ENCODE results near the gene ALKBH1. TPM values are rescaled to one million over a fixed set of nuclear protein-coding genes. Genes with fewer than 3 reads are reported as not detected.

ALKBH1 gene
- total and polyA plus RNA-seq, 3 experiments from 2014 or later, result 8.8 to 19.4 (median 18.6) TPM

DNA sequence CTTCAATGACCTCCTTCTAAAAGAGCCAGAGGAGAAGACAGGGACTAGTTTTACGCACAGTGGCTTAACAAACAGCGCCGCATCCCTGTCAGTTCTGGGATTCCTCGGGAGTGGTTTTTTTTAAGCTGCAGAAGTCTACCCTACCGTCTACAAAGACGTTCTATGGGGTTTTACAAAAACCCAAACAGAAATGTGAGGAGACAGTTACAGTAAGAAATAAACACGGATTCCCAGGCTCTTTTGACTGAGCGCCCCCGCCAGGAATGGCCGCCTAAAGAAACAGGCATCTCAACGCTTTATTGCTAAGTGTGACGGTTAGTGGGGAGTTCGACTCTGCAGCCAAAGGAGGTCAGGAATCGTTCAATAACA lies 484 bp downstream of the ALKBH1 start:
- Mint-ChIP-seq H3K27me3 (no peaks in the 10 kb centered on the region), H3K4me1 (peaks cover 44 to 48% (median 47%) of the 10 kb centered on the region in 3 donors), H3K4me3 (peak overlapping the region; percentile 84 to 99 (median 93)), H3K9me3 (no peaks in the 10 kb centered on the region), H3K27ac (peak overlapping the region; percentile 56 to 99 (median 95)), H3K36me3 (peaks cover 0 to 55% (median 3%) of the 10 kb centered on the region in 3 donors)
- H3K9me3 ChIP-seq (ENCODE audit: low read length), result no peaks in the 10 kb centered on the region
- H3K27ac ChIP-seq (ENCODE audit: low read depth, low read length), result peak overlapping the region; percentile 81
- peak overlapping the region; percentile 97 for H3K4me3 ChIP-seq (ENCODE audit: low read length)
- H3K27me3 ChIP-seq (ENCODE audit: insufficient read depth, low read length, poor library complexity, severe bottlenecking), result no peaks in the 10 kb centered on the region
- H3K36me3 ChIP-seq (ENCODE audit: insufficient read depth, low read length), result peaks cover 24% of the 10 kb centered on the region
- POLR2A ChIA-PET, result interaction anchor here (1.7 kb wide), 1 partner anchor 53 kb away, joined by 4 read pairs; no protein-coding TSS in a partner anchor
- peak in 3 of 5 donors; percentile 2 to 47 (median 3) for DNase-seq
- CTCF ChIA-PET, result no interaction called here
- H3K4me1 ChIP-seq (ENCODE audit: insufficient read depth, low read length), result peaks cover 29% of the 10 kb centered on the region

DNA sequence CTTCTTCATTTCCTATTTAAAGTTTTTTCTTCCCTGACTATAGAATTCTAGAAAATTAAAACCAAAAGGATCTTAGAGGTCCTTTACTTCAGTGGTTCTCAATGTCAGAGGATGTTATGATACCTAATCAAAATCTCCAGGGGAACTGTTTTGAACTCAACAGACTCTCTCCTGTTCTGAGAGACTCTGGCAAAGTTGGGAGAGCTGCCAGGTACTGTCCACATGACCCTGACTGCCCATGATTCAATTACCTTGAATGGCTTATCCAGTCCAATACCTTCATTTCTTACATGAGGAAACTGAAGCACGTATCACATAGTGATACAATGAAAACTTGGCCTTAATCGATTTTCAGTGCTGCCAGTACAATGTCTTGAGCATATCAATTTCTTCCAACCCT lies 16.6 kb downstream of the ALKBH1 start:
- DNase-seq, result no peak
- Histone ChIP-seq H3K9me3 (ENCODE audit: low read length) (no peaks in the 10 kb centered on the region), H3K4me1 (ENCODE audit: insufficient read depth, low read length) (no peaks in the 10 kb centered on the region), H3K27ac (ENCODE audit: low read depth, low read length) (no peak overlapping the region), H3K4me3 (ENCODE audit: low read length) (no peak overlapping the region), H3K27me3 (ENCODE audit: insufficient read depth, low read length, poor library complexity, severe bottlenecking) (no peaks in the 10 kb centered on the region), H3K36me3 (ENCODE audit: insufficient read depth, low read length) (peaks cover 26% of the 10 kb centered on the region)
- Mint-ChIP-seq H3K9me3 (no peaks in the 10 kb centered on the region), H3K4me3 (no peak overlapping the region), H3K27ac (no peak overlapping the region), H3K36me3 (peaks cover 10 to 80% (median 35%) of the 10 kb centered on the region in 3 donors), H3K4me1 (peaks cover 0 to 6% (median 2%) of the 10 kb centered on the region in 3 donors), H3K27me3 (no peaks in the 10 kb centered on the region)
- ChIA-PET CTCF (interaction anchor here (1.2 kb wide), 1 partner anchor 121 kb away, joined by 3 read pairs; no protein-coding TSS in a partner anchor), POLR2A (no interaction called here)

DNA sequence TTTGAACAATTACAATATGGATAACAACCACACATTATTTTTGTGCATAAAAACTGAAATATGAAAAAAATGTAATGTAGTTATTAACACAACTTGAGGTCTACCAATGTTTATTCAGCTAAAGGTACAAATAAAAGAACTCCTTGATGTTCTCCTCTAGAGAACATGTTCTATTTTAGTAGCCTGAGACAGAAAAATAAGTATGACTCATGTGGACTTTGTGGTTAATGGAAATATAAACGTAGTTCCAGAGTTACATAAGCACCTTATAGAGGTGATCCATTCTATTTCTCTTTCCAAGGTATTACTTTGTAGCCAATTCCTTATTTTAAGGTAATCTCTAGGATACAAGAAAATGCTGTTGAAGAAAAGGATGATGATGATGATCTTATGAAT lies 25.7 kb downstream of the ALKBH1 start:
- POLR2A ChIA-PET, result no interaction called here
- Mint-ChIP-seq H3K9me3 (no peaks in the 10 kb centered on the region), H3K36me3 (peaks cover 0 to 70% (median 23%) of the 10 kb centered on the region in 3 donors), H3K27me3 (no peaks in the 10 kb centered on the region), H3K4me1 (peaks cover 0 to 7% (median 0%) of the 10 kb centered on the region in 3 donors), H3K4me3 (no peak overlapping the region), H3K27ac (peak overlapping the region in 1 of 8 donors; percentile 49)
- CTCF ChIA-PET, result no interaction called here
- Histone ChIP-seq H3K36me3 (ENCODE audit: insufficient read depth, low read length) (peaks cover 4% of the 10 kb centered on the region), H3K4me1 (ENCODE audit: insufficient read depth, low read length) (no peaks in the 10 kb centered on the region), H3K9me3 (ENCODE audit: low read length) (no peaks in the 10 kb centered on the region), H3K27ac (ENCODE audit: low read depth, low read length) (no peak overlapping the region), H3K27me3 (ENCODE audit: insufficient read depth, low read length, poor library complexity, severe bottlenecking) (no peaks in the 10 kb centered on the region), H3K4me3 (ENCODE audit: low read length) (no peak overlapping the region)
- no peak for DNase-seq

DNA sequence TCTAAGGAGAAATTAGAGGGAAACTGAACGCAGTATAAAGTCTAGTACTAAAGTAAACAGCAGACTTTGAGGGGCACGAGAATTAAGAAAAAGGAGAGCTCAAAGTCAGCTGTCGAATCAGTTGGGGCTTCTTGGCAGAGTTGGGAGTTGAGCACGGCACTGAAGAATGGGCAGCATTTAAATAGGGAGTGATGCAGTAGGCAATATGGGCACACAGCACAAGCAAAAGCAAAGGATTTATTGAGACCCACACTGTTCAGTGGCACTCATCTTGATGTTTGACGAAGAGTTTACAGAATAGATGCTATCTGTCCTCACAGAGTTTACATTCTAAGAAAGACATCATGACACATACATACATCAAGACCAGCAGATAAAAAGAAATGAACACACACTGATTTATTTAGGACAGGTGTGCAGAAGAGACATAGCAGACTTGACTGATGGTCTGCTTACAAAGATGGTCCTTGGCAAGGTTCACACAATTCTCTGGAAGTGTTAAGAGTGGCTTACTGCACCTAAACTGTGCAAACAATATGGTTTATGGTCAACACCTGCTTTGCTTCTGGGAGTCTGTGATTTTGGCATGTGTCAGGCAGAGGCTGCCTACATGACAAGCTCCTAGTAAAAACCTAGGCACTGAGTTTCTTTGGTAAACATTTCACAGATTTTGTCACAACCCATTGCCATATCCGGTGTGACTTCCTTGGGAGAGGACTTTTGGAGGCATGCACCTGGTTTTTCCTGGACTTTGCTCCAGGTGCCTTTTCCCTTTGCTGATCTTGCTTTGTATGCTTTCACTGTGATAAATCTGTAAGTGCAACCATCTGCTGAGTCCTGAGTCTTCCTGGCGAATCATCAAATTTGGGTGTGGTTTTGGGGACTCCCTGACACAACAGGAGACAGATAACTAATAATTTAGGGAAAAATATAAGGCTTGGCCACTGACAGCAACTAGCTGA lies 26.3 kb downstream of the ALKBH1 start:
- POLR2A ChIA-PET, result no interaction called here
- peak overlapping the region in 2 of 8 donors; percentile 13 to 67 for H3K27ac Mint-ChIP-seq
- H3K27ac ChIP-seq (ENCODE audit: low read depth, low read length), result no peak overlapping the region
- no peaks in the 10 kb centered on the region for H3K9me3 ChIP-seq (ENCODE audit: low read length)
- DNase-seq, result no peak
- CTCF ChIA-PET, result no interaction called here
- H3K36me3 Mint-ChIP-seq, result peaks cover 0 to 70% (median 20%) of the 10 kb centered on the region in 3 donors
- no peak overlapping the region for H3K4me3 ChIP-seq (ENCODE audit: low read length)
- H3K27me3 Mint-ChIP-seq, result no peaks in the 10 kb centered on the region
- peaks cover 4% of the 10 kb centered on the region for H3K36me3 ChIP-seq (ENCODE audit: insufficient read depth, low read length)
- H3K4me3 Mint-ChIP-seq, result no peak overlapping the region
- no peaks in the 10 kb centered on the region for H3K4me1 ChIP-seq (ENCODE audit: insufficient read depth, low read length)
- no peaks in the 10 kb centered on the region for H3K9me3 Mint-ChIP-seq
- no peaks in the 10 kb centered on the region for H3K27me3 ChIP-seq (ENCODE audit: insufficient read depth, low read length, poor library complexity, severe bottlenecking)
- H3K4me1 Mint-ChIP-seq, result peaks cover 0 to 7% (median 0%) of the 10 kb centered on the region in 3 donors

DNA sequence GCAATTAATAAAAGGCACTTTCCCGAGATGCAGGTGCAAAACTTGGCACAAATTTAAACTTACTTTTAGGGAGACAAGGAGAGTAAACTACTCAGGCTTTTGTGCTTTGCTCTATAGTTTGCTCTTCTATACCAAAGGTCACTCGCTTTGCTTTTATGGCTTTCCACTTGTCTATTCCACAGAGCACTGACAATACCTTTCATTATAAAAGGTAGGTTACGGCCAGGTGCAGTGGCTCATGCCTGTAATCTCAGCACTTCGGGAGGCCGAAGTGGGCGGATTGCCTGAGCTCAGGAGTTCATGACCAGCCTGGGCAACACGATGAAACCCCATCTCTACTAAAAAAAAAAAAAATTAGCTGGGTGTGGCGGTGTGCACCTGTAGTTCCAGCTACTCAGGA lies 32.9 kb downstream of the ALKBH1 start:
- DNase-seq, result no peak
- Mint-ChIP-seq H3K4me1 (no peaks in the 10 kb centered on the region), H3K27me3 (no peaks in the 10 kb centered on the region), H3K4me3 (no peak overlapping the region), H3K36me3 (peaks cover 21 to 70% (median 41%) of the 10 kb centered on the region in 3 donors), H3K9me3 (no peaks in the 10 kb centered on the region), H3K27ac (no peak overlapping the region)
- Histone ChIP-seq H3K27me3 (ENCODE audit: insufficient read depth, low read length, poor library complexity, severe bottlenecking) (no peaks in the 10 kb centered on the region), H3K27ac (ENCODE audit: low read depth, low read length) (no peak overlapping the region), H3K4me3 (ENCODE audit: low read length) (no peak overlapping the region), H3K36me3 (ENCODE audit: insufficient read depth, low read length) (peaks cover 24% of the 10 kb centered on the region), H3K9me3 (ENCODE audit: low read length) (no peaks in the 10 kb centered on the region), H3K4me1 (ENCODE audit: insufficient read depth, low read length) (no peaks in the 10 kb centered on the region)
- ChIA-PET POLR2A (no interaction called here), CTCF (no interaction called here)

DNA sequence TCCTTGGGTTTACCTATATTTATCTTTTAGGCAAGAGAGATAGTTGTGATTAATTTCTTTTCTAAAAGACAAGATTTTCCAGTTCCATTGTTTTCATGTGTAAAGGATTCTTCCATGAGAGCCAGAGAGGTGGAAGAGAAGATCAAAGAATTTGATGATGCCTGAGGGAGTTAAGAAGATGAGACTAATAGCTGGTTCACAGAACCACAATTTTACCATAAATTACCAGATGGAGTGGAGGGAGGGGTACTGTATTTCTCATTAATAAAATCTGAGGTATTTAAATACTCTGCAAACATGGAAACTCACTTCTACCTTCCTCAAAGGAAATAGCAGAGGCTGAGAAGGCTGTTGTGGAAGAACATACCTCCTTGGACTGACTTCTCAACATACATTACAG lies 34.6 kb downstream of the ALKBH1 start:
- Mint-ChIP-seq H3K27me3 (no peaks in the 10 kb centered on the region), H3K4me1 (no peaks in the 10 kb centered on the region), H3K9me3 (no peaks in the 10 kb centered on the region), H3K4me3 (no peak overlapping the region), H3K27ac (peak overlapping the region in 1 of 8 donors; percentile 5), H3K36me3 (peaks cover 21 to 56% (median 34%) of the 10 kb centered on the region in 3 donors)
- Histone ChIP-seq H3K4me3 (ENCODE audit: low read length) (no peak overlapping the region), H3K9me3 (ENCODE audit: low read length) (no peaks in the 10 kb centered on the region), H3K36me3 (ENCODE audit: insufficient read depth, low read length) (peaks cover 21% of the 10 kb centered on the region), H3K27ac (ENCODE audit: low read depth, low read length) (no peak overlapping the region), H3K4me1 (ENCODE audit: insufficient read depth, low read length) (no peaks in the 10 kb centered on the region), H3K27me3 (ENCODE audit: insufficient read depth, low read length, poor library complexity, severe bottlenecking) (no peaks in the 10 kb centered on the region)
- POLR2A ChIA-PET, result no interaction called here
- CTCF ChIA-PET, result no interaction called here
- DNase-seq, result no peak

DNA sequence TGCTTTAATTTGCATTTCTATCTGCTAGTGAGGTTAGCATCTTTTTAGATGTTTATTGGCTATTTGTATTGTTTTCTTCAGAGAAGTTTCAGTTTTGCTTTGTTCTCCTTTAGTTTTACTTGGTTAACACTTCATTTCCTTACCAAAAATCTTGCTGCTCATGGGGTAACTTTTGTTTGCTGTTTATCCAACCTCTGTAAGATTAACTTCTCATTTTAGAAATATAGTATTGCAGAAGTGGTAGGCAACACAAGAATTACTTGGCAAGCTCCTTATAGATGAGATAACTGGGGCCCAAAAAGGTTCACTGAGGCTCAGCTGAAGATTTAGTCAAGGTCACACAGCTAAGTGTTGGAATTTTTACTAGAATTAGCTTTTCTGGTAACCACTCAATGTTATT lies 40.5 kb downstream of the ALKBH1 start:
- Histone ChIP-seq H3K9me3 (ENCODE audit: low read length) (no peaks in the 10 kb centered on the region), H3K4me1 (ENCODE audit: insufficient read depth, low read length) (no peaks in the 10 kb centered on the region), H3K27me3 (ENCODE audit: insufficient read depth, low read length, poor library complexity, severe bottlenecking) (no peaks in the 10 kb centered on the region), H3K27ac (ENCODE audit: low read depth, low read length) (no peak overlapping the region), H3K36me3 (ENCODE audit: insufficient read depth, low read length) (no peaks in the 10 kb centered on the region), H3K4me3 (ENCODE audit: low read length) (no peak overlapping the region)
- CTCF ChIA-PET, result no interaction called here
- peak overlapping the region in 1 of 8 donors; percentile 64 for H3K27ac Mint-ChIP-seq
- POLR2A ChIA-PET, result interaction anchor here (0.7 kb wide), 1 partner anchor 13 kb away, joined by 3 read pairs; no protein-coding TSS in a partner anchor
- no peak overlapping the region for H3K4me3 Mint-ChIP-seq
- H3K9me3 Mint-ChIP-seq, result no peaks in the 10 kb centered on the region
- H3K4me1 Mint-ChIP-seq, result peaks cover 0 to 4% (median 0%) of the 10 kb centered on the region in 3 donors
- no peak for DNase-seq
- no peaks in the 10 kb centered on the region for H3K27me3 Mint-ChIP-seq
- peaks cover 0 to 8% (median 0%) of the 10 kb centered on the region in 3 donors for H3K36me3 Mint-ChIP-seq

DNA sequence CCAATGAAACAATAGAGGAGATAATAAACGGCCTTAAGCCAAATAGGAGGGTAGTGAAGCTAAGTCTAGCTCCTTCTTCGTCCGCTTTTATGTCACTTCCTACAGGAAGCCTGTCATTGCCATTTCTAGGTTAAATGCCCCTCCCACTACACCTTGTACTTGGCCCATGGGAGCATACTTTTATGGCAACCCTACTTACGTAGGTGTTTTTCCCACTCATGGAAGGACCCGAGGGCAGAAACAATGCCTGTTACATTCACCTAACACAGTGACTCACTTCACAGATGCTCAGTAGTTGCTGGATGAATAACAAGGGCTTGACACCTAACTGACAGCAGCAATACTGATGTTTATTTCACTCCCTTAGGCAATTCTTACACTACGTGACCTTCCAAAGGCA lies 44.5 kb downstream of the ALKBH1 start:
- Histone ChIP-seq H3K9me3 (ENCODE audit: low read length) (no peaks in the 10 kb centered on the region), H3K4me1 (ENCODE audit: insufficient read depth, low read length) (no peaks in the 10 kb centered on the region), H3K27me3 (ENCODE audit: insufficient read depth, low read length, poor library complexity, severe bottlenecking) (no peaks in the 10 kb centered on the region), H3K27ac (ENCODE audit: low read depth, low read length) (no peak overlapping the region), H3K4me3 (ENCODE audit: low read length) (no peak overlapping the region), H3K36me3 (ENCODE audit: insufficient read depth, low read length) (no peaks in the 10 kb centered on the region)
- Mint-ChIP-seq H3K27ac (peak overlapping the region in 1 of 8 donors; percentile 8), H3K9me3 (no peaks in the 10 kb centered on the region), H3K27me3 (no peaks in the 10 kb centered on the region), H3K4me1 (peaks cover 0 to 4% (median 0%) of the 10 kb centered on the region in 3 donors), H3K36me3 (no peaks in the 10 kb centered on the region), H3K4me3 (no peak overlapping the region)
- no peak for DNase-seq
- ChIA-PET CTCF (no interaction called here), POLR2A (no interaction called here)
